HG02588 (cell line): ENCODE measurements around the gene STK16.
"Not testable (repeated sequence)": the region's sequence is repeated elsewhere in the genome, so short reads cannot be mapped to it uniquely, and the experiment has no call there.

Experiments
- ATAC-seq: cut with Tn5 transposase; IDR thresholded peaks from one replicate; pipeline ENCODE4 v1.9.1; 2021; ENCODE audit warnings: mild to moderate bottlenecking, moderate library complexity; ENCODE audit not compliant: unreplicated experiment

The STK16 gene

GRCh38 chr2:219286436-219287115 lies 41.3 kb downstream of the STK16 start:
- no peak for ATAC-seq

DNA sequence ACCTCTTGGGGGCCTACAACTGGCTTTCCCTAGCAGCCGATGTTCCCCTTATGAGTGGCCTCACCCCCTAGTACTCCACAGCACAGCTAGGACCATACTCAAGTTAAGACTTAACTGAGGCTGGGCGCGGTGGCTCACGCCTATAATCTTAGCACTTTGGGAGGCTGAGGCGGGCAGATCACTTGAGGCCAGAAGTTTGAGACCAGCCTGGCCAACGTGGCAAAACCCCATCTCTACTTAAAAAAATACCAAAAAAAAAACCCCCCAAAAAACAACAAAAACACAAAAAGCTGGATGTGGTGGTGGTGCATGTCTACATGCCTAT lies 41.8 kb downstream of the STK16 start:
- ATAC-seq, result not testable (repeated sequence)

- ATAC-seq, result no peak
These were observed 42.4 kb downstream of the STK16 start for GRCh38 chr2:219287580-219288265.

DNA sequence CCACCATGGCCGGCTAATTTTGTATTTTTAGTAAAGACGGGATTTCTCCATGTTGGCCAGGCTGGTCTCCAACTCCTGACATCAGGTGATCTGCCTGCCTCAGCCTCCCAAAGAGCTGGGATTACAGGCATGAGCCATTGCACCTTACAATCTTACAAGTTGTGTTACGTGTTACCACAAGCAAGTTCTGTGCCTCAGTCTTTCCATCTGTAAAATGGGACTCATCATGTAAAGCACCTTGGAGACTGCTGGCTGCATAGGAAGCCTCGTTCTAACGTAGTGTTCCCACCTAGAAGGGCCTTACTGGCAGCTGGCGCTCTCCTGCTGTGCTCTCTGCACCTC lies 43.9 kb downstream of the STK16 start:
- ATAC-seq, result no peak

GRCh38 chr2:219289537-219290361 lies 44.5 kb downstream of the STK16 start:
- ATAC-seq, result no peak

GRCh38 chr2:219290381-219291171 lies 45.3 kb downstream of the STK16 start:
- no peak for ATAC-seq

- no peak for ATAC-seq
These were observed 46.1 kb downstream of the STK16 start for GRCh38 chr2:219291394-219291793.

GRCh38 chr2:219291910-219292490 lies 46.7 kb downstream of the STK16 start:
- no peak for ATAC-seq

DNA sequence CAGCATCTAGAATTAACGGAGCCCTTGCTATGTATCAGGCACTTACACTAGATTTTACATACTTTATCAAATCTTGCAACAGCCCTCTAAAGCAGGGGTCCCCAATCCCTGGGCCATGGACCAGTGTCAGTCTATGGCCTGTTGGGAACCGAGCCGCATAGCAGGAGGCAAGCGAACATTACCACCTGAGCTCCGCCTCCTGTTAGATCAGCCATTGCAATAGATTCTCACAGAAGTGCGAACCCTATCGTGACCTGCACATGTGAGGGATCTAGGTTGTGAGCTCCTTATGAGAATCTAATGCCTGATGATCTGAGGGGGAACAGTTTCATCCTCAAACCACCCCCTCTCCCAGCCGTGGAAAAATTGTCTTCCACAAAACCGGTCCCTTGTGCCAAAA lies 47.3 kb downstream of the STK16 start:
- no peak for ATAC-seq

- no peak for ATAC-seq
These were observed 48.5 kb downstream of the STK16 start for GRCh38 chr2:219293736-219294231.

DNA sequence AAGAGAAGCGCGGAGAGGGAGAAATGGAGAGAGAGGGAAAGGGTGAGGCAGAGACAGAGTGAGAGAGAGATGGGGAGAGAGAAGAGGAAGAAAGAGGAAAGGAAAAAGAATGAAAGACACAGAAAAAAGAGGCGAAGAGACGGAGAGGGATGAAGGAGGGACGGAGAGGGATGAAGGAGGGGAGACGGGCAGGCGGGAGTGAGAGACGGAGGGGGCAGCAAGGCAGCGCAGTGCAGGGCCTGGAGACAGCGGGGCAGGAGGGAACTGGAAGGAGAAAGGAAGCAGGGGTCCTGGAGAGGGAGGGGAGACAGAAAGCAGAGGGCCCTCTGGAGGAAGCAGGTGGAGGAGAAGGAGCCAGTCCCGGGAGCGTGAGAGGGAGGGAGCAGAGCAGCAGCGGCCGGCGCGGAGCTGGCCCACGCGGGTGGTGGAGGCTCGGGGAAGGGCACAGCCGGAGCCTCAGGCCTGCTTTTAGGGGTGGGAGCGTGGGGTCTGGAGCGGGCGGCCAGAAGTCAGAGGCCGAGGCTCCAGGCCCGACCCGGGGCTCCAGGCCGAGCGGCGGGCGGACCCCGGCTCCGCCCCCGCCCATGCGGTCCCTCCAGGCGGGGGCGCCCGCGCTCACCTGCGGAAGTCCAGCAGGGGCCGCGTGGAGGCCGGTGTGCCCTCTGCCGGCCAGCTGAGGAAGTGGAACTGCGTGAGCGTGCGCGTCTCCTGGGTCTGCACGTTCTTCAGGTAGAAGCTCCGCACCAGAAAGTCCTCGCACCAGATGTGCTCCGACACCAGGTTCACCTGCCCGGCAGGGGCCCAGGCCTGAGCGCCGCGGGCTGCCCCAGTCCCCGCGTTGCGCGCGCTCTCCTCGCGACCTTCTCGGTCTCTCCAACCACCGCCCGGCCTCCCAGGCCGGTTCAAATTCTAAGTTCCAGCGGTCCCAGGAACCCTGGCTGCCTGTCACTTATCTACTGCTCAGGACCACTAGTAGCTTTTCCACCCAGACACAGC lies 49.4 kb downstream of the STK16 start:
- ATAC-seq, result peak; percentile 86

GRCh38 chr2:219296142-219296541 lies 50.9 kb downstream of the STK16 start:
- ATAC-seq, result no peak

DNA sequence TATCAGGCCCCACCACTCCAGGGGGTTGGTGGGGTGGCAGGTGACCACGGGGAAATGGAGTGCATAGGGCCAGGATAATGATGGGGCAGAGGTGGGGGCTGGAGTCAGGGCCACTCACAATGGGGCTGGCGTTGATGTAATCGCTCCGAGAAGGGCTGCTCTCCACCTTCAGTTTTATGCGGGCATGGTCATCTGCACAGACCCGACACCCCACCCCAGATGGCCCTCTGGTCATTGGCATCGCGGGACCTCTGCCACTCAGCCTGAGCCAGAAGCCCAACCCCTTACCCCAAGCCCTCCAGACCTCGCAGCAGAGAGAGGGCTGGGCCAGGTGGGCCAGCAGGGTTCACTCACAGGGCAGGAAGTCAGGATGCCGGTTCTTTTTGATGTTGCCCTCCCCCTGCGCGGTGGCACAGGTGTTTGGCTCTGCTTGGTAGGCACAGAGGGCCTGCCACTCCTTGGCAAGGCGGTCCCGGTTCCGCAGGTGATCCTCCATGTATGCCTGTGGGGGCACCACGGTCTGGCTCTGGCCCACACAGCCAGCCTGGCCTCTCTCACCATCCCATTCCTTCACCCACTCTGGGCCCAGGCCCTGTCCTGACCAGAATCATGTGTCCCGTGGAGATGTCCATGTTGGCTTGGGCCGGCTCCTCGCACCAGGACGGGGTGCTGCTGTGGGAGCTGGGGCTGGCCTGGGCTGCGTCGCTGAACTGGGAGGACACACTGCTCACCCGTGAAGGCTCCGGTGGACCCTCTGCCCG lies 51.5 kb downstream of the STK16 start:
- no peak for ATAC-seq

DNA sequence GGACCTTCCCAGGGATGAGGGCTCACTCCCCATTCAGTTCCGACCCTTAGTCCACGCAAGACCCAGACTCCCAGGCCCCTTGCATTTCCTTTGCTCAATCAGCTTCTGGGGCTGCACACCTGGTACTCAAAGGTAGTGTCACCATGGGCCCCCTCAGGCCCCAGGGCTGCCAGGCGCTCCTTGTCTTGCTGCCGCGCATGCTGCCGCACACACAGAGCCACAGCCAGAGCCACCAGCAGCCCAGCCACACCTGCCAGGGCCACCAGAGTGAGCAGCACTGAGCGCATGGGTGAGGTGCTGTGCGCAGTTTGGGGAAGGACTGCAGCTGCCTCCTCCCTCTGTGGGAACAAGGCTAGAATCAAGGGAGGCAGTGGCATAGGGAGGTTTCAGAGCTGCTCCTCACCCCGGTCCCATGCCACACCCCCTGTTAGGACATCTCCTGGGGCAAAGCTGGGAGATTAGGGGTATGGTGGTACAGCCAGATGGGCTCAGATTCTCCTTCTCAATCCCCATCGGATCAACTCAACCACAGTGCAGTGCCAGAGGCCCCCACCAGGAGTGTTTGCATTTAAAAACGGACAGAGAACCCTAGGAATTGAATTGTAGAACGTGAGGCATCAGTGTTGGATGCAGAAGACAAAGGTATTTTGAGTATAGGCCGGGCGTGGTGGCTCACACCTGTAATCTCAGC lies 52.6 kb downstream of the STK16 start:
- no peak for ATAC-seq

DNA sequence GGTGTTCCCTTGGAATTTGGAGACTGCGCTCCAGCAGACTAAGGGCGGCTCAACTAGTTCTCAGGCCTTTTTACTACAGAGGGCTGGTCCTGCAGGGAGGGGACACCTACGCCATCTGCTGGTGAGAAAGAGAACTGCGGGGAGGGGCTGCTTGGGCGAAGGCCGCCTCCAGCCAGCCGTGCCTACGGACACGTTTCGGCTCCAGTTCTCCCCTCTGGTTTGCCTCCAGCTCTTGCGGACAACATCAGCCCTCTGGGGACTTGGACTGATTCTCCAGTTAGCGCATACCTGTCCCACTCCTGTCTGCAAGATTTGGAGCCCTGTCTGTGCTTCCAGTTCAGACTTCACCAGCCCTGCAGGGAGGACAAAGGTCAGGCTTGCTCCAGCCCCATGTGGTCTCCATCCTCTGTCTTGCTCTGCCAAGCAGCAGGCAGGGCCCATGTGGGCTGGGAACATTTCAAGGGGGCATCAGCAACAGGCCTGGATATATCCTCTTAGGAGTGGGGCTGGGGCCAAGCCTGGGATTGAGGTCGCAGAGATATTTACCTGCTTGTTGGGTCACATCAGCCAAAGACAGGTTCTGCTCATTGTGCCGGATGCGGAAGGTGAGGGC lies 53.6 kb downstream of the STK16 start:
- peak; percentile 41 for ATAC-seq

GRCh38 chr2:219299372-219299760 lies 54.1 kb downstream of the STK16 start:
- no peak for ATAC-seq
